OCI-LY7 (cell line): ENCODE measurements around the gene ZBTB16. TPM values are rescaled to one million over a fixed set of nuclear protein-coding genes. Genes with fewer than 3 reads are reported as not detected.

ENCODE experiments used
- BruUV-seq: library from RNA; stranded (reverse); fragments of 400-500 nt; replicated peaks from 2 replicates; lab custom pipeline; 2021; lab: Mats Ljungman, UMichigan
- CTCF ChIA-PET: fragments of 300-600 bp; sonication (Branson Sonifier 250); formaldehyde crosslinking; loops from one replicate; lab custom pipeline; 2022; ENCODE audit warnings: antibody characterized with exemption; ENCODE audit not compliant: unreplicated experiment; lab: Charles Lee
- POLR2A ChIA-PET: fragments of 300-600 bp; sonication (Branson Sonifier 250); formaldehyde crosslinking; loops from one replicate; lab custom pipeline; 2022; ENCODE audit warnings: antibody characterized with exemption; lab: Charles Lee
- DNase-seq: peaks from one replicate; pipeline ENCODE4 v3.0.0-alpha.2; 2015; ENCODE audit warnings: low spot score
- H2AFZ ChIP-seq: fragments of 200-600 bp; sonication (generic), shearing (Covaris generic); 2 replicates; pipeline ENCODE4 v1.6.1; 2014; ENCODE audit warnings: mild to moderate bottlenecking, antibody characterized with exemption, low read length, moderate library complexity
- H3K27ac ChIP-seq: fragments of 200-600 bp; sonication (generic); 2 replicates; pipeline ENCODE4 v1.5.1; 2014; ENCODE audit warnings: mixed run types, low read depth, mild to moderate bottlenecking, moderate library complexity, low read length, inconsistent platforms; ENCODE audit not compliant: poor library complexity, severe bottlenecking
- H3K36me3 ChIP-seq: fragments of 200-600 bp; sonication (generic); 2 replicates; pipeline ENCODE4 v1.6.1; 2014; ENCODE audit warnings: mild to moderate bottlenecking, antibody characterized with exemption, low read length, moderate library complexity, mixed read lengths; ENCODE audit not compliant: insufficient read depth
- H3K4me1 ChIP-seq: fragments of 200-600 bp; sonication (generic); 2 replicates; pipeline ENCODE4 v1.5.1; 2014; ENCODE audit warnings: mild to moderate bottlenecking, low read length; ENCODE audit not compliant: insufficient read depth, poor library complexity, severe bottlenecking
- H3K4me2 ChIP-seq: fragments of 200-600 bp; sonication (generic); 2 replicates; pipeline ENCODE4 v1.6.1; 2014; ENCODE audit warnings: mild to moderate bottlenecking, low read length
- H3K4me3 ChIP-seq: fragments of 200-600 bp; sonication (generic); 2 replicates; pipeline ENCODE4 v1.5.1; 2014; ENCODE audit warnings: mild to moderate bottlenecking, low read depth, low read length; ENCODE audit not compliant: poor library complexity, severe bottlenecking
- H3K79me2 ChIP-seq: fragments of 200-600 bp; sonication (generic); 2 replicates; pipeline ENCODE4 v1.6.1; 2016; ENCODE audit warnings: low read depth, mild to moderate bottlenecking, low read length, moderate library complexity, mixed read lengths; ENCODE audit not compliant: insufficient read depth
- H3K9me2 ChIP-seq: fragments of 200-600 bp; sonication (generic); 2 replicates; pipeline ENCODE4 v1.6.1; 2016; ENCODE audit warnings: mild to moderate bottlenecking, low read length, mixed read lengths; ENCODE audit not compliant: insufficient read depth
- H3K9me3 ChIP-seq: fragments of 200-600 bp; sonication (generic); 2 replicates; pipeline ENCODE4 v1.6.1; 2014; ENCODE audit warnings: mild to moderate bottlenecking, mixed run types, low read length, mixed read lengths
- H4K20me1 ChIP-seq: fragments of 200-600 bp; sonication (generic); 2 replicates; pipeline ENCODE4 v1.6.1; 2014; ENCODE audit warnings: mild to moderate bottlenecking, antibody characterized with exemption, low read length, moderate library complexity, mixed read lengths; ENCODE audit not compliant: insufficient read depth
- CTCF ChIP-seq: fragments of 200-600 bp; sonication (generic); conservative IDR thresholded peaks from 2 replicates; pipeline ENCODE4 v1.5.1; 2014; ENCODE audit warnings: mild to moderate bottlenecking, antibody characterized with exemption, low read length, moderate library complexity, mixed read lengths
- EZH2phosphoT487 ChIP-seq: fragments of 200-600 bp; sonication (generic); IDR thresholded peaks from 2 replicates; pipeline ENCODE4 v1.6.1; 2018; ENCODE audit warnings: low read depth, borderline replicate concordance, mild to moderate bottlenecking, mixed run types, antibody characterized with exemption, low read length, moderate library complexity, mixed read lengths
- intact Hi-C: fragments of 100-400 bp; cut with micrococcal nuclease; formaldehyde crosslinking; loops from one replicate; pipeline ENCODE4 v1.10.0; 2022; ENCODE audit not compliant: unreplicated experiment
- total RNA-seq, 2 experiments: library from RNA; depleted of rRNA in 1 of 2; stranded (reverse); fragments of >200 nt in 1 of 2; shearing (Covaris generic) in 1 of 2; gene quantifications; 2 replicates each; pipeline ENCODE4 v1.2.3, GENCODE V29; 2014 to 2022

Gene ZBTB16
- total RNA-seq, 2 experiments from 2014 or later, result not detected

GRCh38 chr11:114289779-114290178 is 230.3 kb downstream of the ZBTB16 start:
- no peak overlapping the region for H3K27ac ChIP-seq

GRCh38 chr11:114290503-114291235 is 231.2 kb downstream of the ZBTB16 start:
- DNase-seq, result no peak
- no peaks in the 10 kb centered on the region for H4K20me1 ChIP-seq
- H3K27ac ChIP-seq, result no peak overlapping the region
- no peak overlapping the region for H2AFZ ChIP-seq
- H3K4me3 ChIP-seq, result no peak overlapping the region
- no peaks in the 10 kb centered on the region for H3K9me3 ChIP-seq
- ChIA-PET POLR2A (interaction anchor here (0.6 kb wide), 1 partner anchor 26 kb away, joined by 4 read pairs; no protein-coding TSS in a partner anchor), CTCF (no interaction called here)
- intact Hi-C loops, result no loop called here
- BruUV-seq, result no TSS peak
- no peak overlapping the region for H3K4me2 ChIP-seq
- no peaks in the 10 kb centered on the region for H3K4me1 ChIP-seq
- no peak for TF ChIP-seq EZH2phosphoT487
- no peaks in the 10 kb centered on the region for H3K9me2 ChIP-seq
- no peaks in the 10 kb centered on the region for H3K36me3 ChIP-seq
- H3K79me2 ChIP-seq, result no peaks in the 10 kb centered on the region

More at GRCh38 chr11:114289779-114290178, 230.3 kb downstream of the ZBTB16 start:
- Histone ChIP-seq H3K9me3 (no peaks in the 10 kb centered on the region), H2AFZ (no peak overlapping the region), H3K36me3 (no peaks in the 10 kb centered on the region), H3K4me2 (no peak overlapping the region), H3K9me2 (no peaks in the 10 kb centered on the region), H3K4me3 (no peak overlapping the region), H4K20me1 (no peaks in the 10 kb centered on the region), H3K4me1 (no peaks in the 10 kb centered on the region), H3K79me2 (no peaks in the 10 kb centered on the region)
- DNase-seq, result no peak
- ChIA-PET POLR2A (no interaction called here), CTCF (no interaction called here)
- no TSS peak for BruUV-seq
- intact Hi-C loops, result no loop called here
- TF ChIP-seq EZH2phosphoT487, result no peak
- no peak for TF ChIP-seq CTCF

- Histone ChIP-seq H3K9me3 (no peaks in the 10 kb centered on the region), H3K79me2 (no peaks in the 10 kb centered on the region), H2AFZ (no peak overlapping the region), H3K4me3 (no peak overlapping the region), H3K27ac (no peak overlapping the region), H3K4me2 (no peak overlapping the region), H3K36me3 (no peaks in the 10 kb centered on the region), H3K9me2 (no peaks in the 10 kb centered on the region), H4K20me1 (no peaks in the 10 kb centered on the region), H3K4me1 (no peaks in the 10 kb centered on the region)
- ChIA-PET POLR2A (interaction anchor here (0.6 kb wide), 1 partner anchor 27 kb away, joined by 4 read pairs; no protein-coding TSS in a partner anchor), CTCF (no interaction called here)
- DNase-seq, result no peak
- TF ChIP-seq EZH2phosphoT487 (no peak), CTCF (no peak)
- intact Hi-C loops, result no loop called here
- BruUV-seq, result no TSS peak
These were observed 231.9 kb downstream of the ZBTB16 start for GRCh38 chr11:114291381-114291780.
